Activated T-cell treated with anti-CD3 and anti-CD28 coated beads for 48 hours (primary cell): ENCODE data around the gene UPK3A.
"Not testable (repeated sequence)": the region's sequence is repeated elsewhere in the genome, so short reads cannot be mapped to it uniquely, and the experiment has no call there.

Source experiments
- DNase-seq: peaks from one replicate; pipeline ENCODE4 v3.0.0-alpha.2; 2020; ENCODE audit warnings: low read depth

The UPK3A gene

GRCh38 chr22:45257941-45258340 lies 26.8 kb upstream of the UPK3A start:
- not testable (repeated sequence) for DNase-seq

- DNase-seq: no peak
These were observed 24.9 kb upstream of the UPK3A start for GRCh38 chr22:45259754-45260394.

GRCh38 chr22:45260395-45260759 lies 24.4 kb upstream of the UPK3A start:
- not testable (repeated sequence) for DNase-seq

- DNase-seq: no peak
These were observed 23.2 kb upstream of the UPK3A start for GRCh38 chr22:45261407-45262088.

GRCh38 chr22:45262195-45262930 lies 22.4 kb upstream of the UPK3A start:
- no peak for DNase-seq

- DNase-seq: no peak
These were observed 21.8 kb upstream of the UPK3A start for GRCh38 chr22:45262931-45263462.

GRCh38 chr22:45263463-45264269 lies 21.1 kb upstream of the UPK3A start:
- no peak for DNase-seq

- no peak for DNase-seq
These were observed 19.2 kb upstream of the UPK3A start for GRCh38 chr22:45265535-45265934.

GRCh38 chr22:45268167-45268957 lies 16.4 kb upstream of the UPK3A start:
- DNase-seq: no peak

- peak; percentile 82 for DNase-seq
These were observed 15.5 kb upstream of the UPK3A start for GRCh38 chr22:45268958-45269844.

GRCh38 chr22:45270095-45271020 lies 14.4 kb upstream of the UPK3A start:
- no peak for DNase-seq

- no peak for DNase-seq
These were observed 13.0 kb upstream of the UPK3A start for GRCh38 chr22:45271667-45272201.

- no peak for DNase-seq
These were observed 12.3 kb upstream of the UPK3A start for GRCh38 chr22:45272498-45272897.

GRCh38 chr22:45273452-45274075 lies 11.2 kb upstream of the UPK3A start:
- no peak for DNase-seq

- no peak for DNase-seq
These were observed 8.1 kb upstream of the UPK3A start for GRCh38 chr22:45276507-45277105.

GRCh38 chr22:45277720-45278119 lies 7.0 kb upstream of the UPK3A start:
- DNase-seq: not testable (repeated sequence)

GRCh38 chr22:45278125-45278524 lies 6.6 kb upstream of the UPK3A start:
- no peak for DNase-seq

GRCh38 chr22:45280587-45280980 lies 4.2 kb upstream of the UPK3A start:
- no peak for DNase-seq
